HG02852 (cell line): ENCODE measurements around the gene RNF113A.
"Not testable (repeated sequence)": the region's sequence is repeated elsewhere in the genome, so short reads cannot be mapped to it uniquely, and the experiment has no call there.

Experiments used
- ATAC-seq: cut with Tn5 transposase; IDR thresholded peaks from one replicate; pipeline ENCODE4 v1.9.1; 2021; ENCODE audit warnings: mild to moderate bottlenecking, moderate library complexity; ENCODE audit not compliant: unreplicated experiment

Gene RNF113A

DNA sequence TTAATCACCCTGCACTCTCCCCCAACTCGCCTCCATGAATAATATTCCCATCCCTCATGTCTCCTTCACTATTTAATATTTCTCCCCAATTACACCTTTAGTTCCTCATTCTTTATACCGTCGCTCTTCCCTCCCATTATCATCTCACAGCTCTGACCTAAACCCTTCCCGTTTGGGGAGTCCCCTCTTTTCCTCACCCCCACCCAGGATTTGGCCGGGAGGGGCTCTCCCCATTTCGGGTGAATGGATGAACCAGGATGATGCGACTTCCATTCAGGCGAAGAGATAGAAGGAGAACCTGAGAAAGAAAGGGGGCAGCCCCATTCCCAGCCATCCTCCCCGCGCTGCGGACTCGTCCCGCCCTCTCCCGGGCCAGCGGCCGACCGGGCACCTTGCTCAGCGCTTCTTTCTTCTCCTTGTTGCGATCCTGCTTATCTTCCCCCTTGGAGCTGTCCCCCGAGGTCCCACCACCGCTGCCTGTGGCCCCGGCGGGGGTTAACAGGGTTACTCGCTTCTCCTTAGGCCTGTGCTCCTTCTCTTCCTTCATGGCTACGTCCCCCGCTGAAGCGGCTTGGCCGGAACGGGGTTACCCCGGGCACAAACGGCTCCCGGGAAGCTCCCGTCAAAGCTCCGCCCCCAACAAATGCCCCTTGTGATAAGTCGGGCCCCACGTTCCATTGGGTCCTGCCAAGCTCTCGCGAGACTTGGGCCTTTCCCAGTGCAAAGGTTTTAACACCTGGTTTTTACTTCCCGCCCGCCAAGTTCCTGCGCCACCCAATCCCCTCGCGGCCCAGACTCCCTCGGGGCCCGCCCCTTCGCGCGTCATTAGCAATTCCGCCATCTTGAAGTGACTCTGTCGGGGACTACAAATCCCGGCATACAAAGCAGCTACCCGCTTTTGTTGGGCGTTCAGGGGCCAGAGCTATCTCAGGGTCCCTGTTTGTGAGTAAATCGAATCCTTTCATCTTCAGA lies 18.9 kb downstream of the RNF113A start, which contains the start of gene UPF3B:
TSS of gene UPF3B (minus strand) at position 582 of the 972 bp plus-strand sequence. CDS start at position 547, 35 bp downstream.
- ATAC-seq, result peak; percentile 98

DNA sequence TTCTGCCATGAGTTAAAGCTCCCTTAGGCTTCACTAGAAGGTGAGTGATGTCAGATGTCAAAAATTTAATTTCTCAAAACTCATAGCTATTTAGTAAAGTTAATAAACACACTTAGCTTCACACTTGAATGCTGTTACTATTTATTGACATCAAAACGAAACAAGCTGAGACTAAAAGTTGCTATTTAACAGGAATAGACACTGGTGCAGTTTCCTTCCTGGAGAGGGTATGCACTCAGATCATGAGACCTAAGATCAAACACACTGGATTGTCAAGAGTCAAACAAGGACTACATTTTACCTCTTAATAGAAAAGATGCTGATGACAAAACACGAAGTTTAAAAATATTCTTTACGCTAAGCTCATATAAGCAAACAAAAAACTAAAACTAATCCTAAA lies 37.6 kb downstream of the RNF113A start:
- no peak for ATAC-seq

DNA sequence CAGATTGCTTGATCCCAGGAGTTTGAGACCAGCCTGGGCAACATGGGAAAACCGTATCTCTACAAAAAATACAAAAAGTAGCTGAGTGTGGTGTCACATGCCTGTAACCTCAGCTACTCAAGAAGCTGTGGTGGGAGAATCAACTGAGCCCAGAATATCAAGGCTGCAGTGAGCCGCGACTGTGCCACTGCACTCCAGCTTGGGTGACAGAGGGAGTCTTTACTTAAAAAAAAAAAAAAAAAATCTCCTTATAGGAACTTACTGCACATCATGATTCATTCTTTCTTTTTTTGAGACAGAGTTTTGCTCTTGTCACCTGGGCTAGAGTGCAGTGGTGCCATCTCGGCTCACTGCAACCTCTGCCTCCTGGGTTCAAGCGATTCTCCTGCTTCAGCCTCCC lies 43.1 kb downstream of the RNF113A start:
- ATAC-seq, result no peak

DNA sequence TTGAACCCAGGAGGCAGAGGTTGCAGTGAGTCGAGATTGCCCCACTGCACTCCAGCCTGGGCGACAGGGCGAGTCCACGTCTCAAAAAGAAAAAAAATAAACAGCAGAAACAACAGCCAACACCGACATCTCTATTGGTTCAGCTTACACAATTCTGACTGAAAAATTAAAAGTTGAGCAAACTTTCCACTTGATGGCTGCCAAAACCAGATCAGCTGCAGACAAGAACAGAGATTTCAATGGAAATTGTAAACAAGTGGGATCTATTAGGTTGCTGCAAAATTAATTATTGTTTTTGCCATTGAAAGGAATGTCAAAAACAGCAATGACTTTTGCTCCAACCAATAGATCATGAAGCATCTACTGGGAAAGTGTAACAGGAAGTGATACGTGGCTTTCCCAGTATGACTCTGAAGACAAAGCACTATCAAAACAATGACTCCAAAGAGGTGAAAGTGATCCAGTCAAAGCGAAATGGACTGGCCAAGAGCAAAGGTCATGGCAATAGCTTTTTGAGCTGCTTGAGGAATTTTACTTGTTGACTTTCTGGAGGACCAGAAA lies 45.1 kb downstream of the RNF113A start:
- no peak for ATAC-seq

DNA sequence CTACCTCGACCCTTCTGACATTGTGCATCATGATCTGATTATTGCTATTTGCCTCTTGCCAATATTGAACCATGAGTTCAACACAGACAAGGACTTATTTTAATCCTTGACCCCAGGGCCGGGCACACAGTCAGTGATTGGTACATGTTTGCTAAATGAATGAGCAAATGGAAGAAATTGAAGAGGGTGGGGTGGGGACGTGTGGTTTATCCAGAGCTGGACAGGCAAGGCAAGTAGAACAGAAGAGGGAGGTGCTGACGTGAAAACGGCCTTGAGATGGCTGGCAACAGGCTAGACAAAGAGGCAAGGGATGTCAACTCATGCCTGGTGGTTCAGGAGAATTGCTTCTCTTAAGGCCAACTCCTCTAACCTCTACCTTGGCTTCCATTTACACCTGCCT lies 47.3 kb downstream of the RNF113A start:
- not testable (repeated sequence) for ATAC-seq

DNA sequence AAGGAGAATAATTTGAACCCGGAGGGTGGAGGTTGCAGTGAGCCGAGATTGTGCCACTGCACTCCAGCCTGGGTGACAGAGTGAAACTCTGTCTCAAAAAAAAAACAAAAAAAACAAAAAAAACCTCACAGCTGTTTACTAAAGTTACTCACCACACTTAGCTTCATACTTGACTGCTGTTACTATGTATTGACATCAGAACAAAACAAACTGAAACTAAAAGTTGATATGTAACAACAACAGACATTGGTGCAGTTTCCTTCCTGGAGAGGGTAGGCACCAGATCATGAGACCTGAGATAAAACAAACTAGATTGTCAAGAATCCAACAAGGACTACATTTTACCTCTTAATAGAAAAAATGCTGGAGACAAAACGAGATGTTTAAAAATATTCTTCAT lies 49.8 kb downstream of the RNF113A start:
- peak; percentile 75 for ATAC-seq
